Panc1 (cell line): ENCODE data around the gene CSPG5.

ENCODE experiments used
- CTCF ChIP-seq: fragments of 450-650 bp; IDR thresholded peaks from 2 replicates; pipeline ENCODE4 v1.5.1; 2017; ENCODE audit warnings: mild to moderate bottlenecking
- POLR2AphosphoS5 ChIP-seq: IDR thresholded peaks from 2 replicates; pipeline ENCODE4 v1.6.1; 2012; ENCODE audit warnings: mild to moderate bottlenecking, low read depth, low read length, moderate library complexity
- REST ChIP-seq, 2 experiments: IDR thresholded peaks; 2 replicates each; pipeline ENCODE4 v1.6.1; 2011 to 2012; ENCODE audit warnings: low read depth in 2 of 2, control low read depth in 1 of 2, low read length in 1 of 2, mild to moderate bottlenecking in 1 of 2, moderate library complexity in 1 of 2; ENCODE audit not compliant: insufficient read depth in 1 of 2
- SIN3A ChIP-seq: IDR thresholded peaks from 2 replicates; pipeline ENCODE4 v1.6.1; 2012; ENCODE audit warnings: low read depth, mild to moderate bottlenecking, low read length, moderate library complexity, borderline replicate concordance; ENCODE audit not compliant: insufficient read depth
- TCF7L2 ChIP-seq: IDR thresholded peaks from 2 replicates; pipeline ENCODE4 v1.6.1; 2011; ENCODE audit warnings: mild to moderate bottlenecking, low read depth, low read length, inconsistent platforms

GRCh38 chr3:47513125-47513929 lies 65.3 kb downstream of the CSPG5 start, which contains the start of gene ELP6:
- TF ChIP-seq REST (IDR thresholded peaks at IDR 0.05; ENCODE audit: insufficient read depth in 1 of 2, low read depth in 2 of 2, low read length in 1 of 2) (peak in 1 of 2 experiments; percentile 58; a peak in 1 of 4 replicates), CTCF (no peak; the same call in 1 of the 2 replicates), POLR2AphosphoS5 (peak; percentile 60), SIN3A (no peak), TCF7L2 (no peak)
